ENCODE measurements around the gene PSG5.
"Not testable (repeated sequence)": the region's sequence is repeated elsewhere in the genome, so short reads cannot be mapped to it uniquely, and the experiment has no call there.

Gene PSG5

GRCh38 chr19:43186311-43186935 is at the start of gene PSG5:
Gene PSG5 (minus strand): TSS chr19:43186536. CDS start chr19:43186405, 131 bp downstream.
- H3K36me3 Mint-ChIP-seq; DNase-seq (ENCODE audit: low spot score in 2 of 2); H3K27ac Mint-ChIP-seq; H3K9me3 Mint-ChIP-seq; H3K4me1 Mint-ChIP-seq; ATAC-seq (ENCODE audit: low read depth); H3K27me3 Mint-ChIP-seq; H3K4me3 Mint-ChIP-seq: not testable (repeated sequence)

GRCh38 chr19:43235686-43236085 is 49.4 kb upstream of the PSG5 start:
- not testable (repeated sequence) for H3K4me1 Mint-ChIP-seq; H3K36me3 Mint-ChIP-seq; H3K4me3 Mint-ChIP-seq; H3K27ac Mint-ChIP-seq; ATAC-seq (ENCODE audit: low read depth); H3K27me3 Mint-ChIP-seq; DNase-seq (ENCODE audit: low spot score in 2 of 2)
- H3K9me3 Mint-ChIP-seq = peaks cover 18% of the 10 kb centered on the region

- peaks cover 8% of the 10 kb centered on the region for H3K9me3 Mint-ChIP-seq
Measured at GRCh38 chr19:43229315-43229714, 43.0 kb upstream of the PSG5 start.

GRCh38 chr19:43228730-43229129 is 42.4 kb upstream of the PSG5 start:
- not testable (repeated sequence) for H3K9me3 Mint-ChIP-seq; ATAC-seq (ENCODE audit: low read depth); H3K4me3 Mint-ChIP-seq; H3K27me3 Mint-ChIP-seq; H3K36me3 Mint-ChIP-seq; DNase-seq (ENCODE audit: low spot score in 2 of 2); H3K27ac Mint-ChIP-seq; H3K4me1 Mint-ChIP-seq

More at GRCh38 chr19:43229315-43229714, 43.0 kb upstream of the PSG5 start:
- no peak for ATAC-seq (ENCODE audit: low read depth)
- DNase-seq (ENCODE audit: low spot score in 2 of 2) = no peak
- H3K4me3 Mint-ChIP-seq = no peak overlapping the region
- H3K4me1 Mint-ChIP-seq = no peaks in the 10 kb centered on the region
- H3K36me3 Mint-ChIP-seq = no peaks in the 10 kb centered on the region
- H3K27ac Mint-ChIP-seq = no peak overlapping the region
- H3K27me3 Mint-ChIP-seq = no peaks in the 10 kb centered on the region

GRCh38 chr19:43226986-43227385 is 40.6 kb upstream of the PSG5 start:
- DNase-seq (ENCODE audit: low spot score in 2 of 2); H3K4me3 Mint-ChIP-seq; H3K4me1 Mint-ChIP-seq; H3K9me3 Mint-ChIP-seq; ATAC-seq (ENCODE audit: low read depth); H3K27me3 Mint-ChIP-seq; H3K36me3 Mint-ChIP-seq; H3K27ac Mint-ChIP-seq: not testable (repeated sequence)

- no peaks in the 10 kb centered on the region for H3K4me1 Mint-ChIP-seq
- H3K27ac Mint-ChIP-seq = no peak overlapping the region
- DNase-seq (ENCODE audit: low spot score in 2 of 2) (no peak), ATAC-seq (ENCODE audit: low read depth) (no peak)
- no peak overlapping the region for H3K4me3 Mint-ChIP-seq
- no peaks in the 10 kb centered on the region for H3K27me3 Mint-ChIP-seq
- peaks cover 8% of the 10 kb centered on the region for H3K9me3 Mint-ChIP-seq
- H3K36me3 Mint-ChIP-seq = no peaks in the 10 kb centered on the region
Measured at GRCh38 chr19:43224855-43225253, 38.5 kb upstream of the PSG5 start.

- not testable (repeated sequence) for DNase-seq (ENCODE audit: low spot score in 2 of 2); H3K4me1 Mint-ChIP-seq; H3K27ac Mint-ChIP-seq; H3K4me3 Mint-ChIP-seq; H3K9me3 Mint-ChIP-seq; H3K27me3 Mint-ChIP-seq; ATAC-seq (ENCODE audit: low read depth); H3K36me3 Mint-ChIP-seq
Measured at GRCh38 chr19:43224201-43224854, 38.0 kb upstream of the PSG5 start.

- H3K9me3 Mint-ChIP-seq; H3K27me3 Mint-ChIP-seq; ATAC-seq (ENCODE audit: low read depth); H3K4me1 Mint-ChIP-seq; DNase-seq (ENCODE audit: low spot score in 2 of 2); H3K36me3 Mint-ChIP-seq; H3K27ac Mint-ChIP-seq; H3K4me3 Mint-ChIP-seq: not testable (repeated sequence)
Measured at GRCh38 chr19:43221891-43222290, 35.6 kb upstream of the PSG5 start.

GRCh38 chr19:43219136-43219535 is 32.8 kb upstream of the PSG5 start:
- not testable (repeated sequence) for H3K36me3 Mint-ChIP-seq; H3K4me3 Mint-ChIP-seq; H3K4me1 Mint-ChIP-seq; ATAC-seq (ENCODE audit: low read depth); DNase-seq (ENCODE audit: low spot score in 2 of 2); H3K27ac Mint-ChIP-seq; H3K27me3 Mint-ChIP-seq
- H3K9me3 Mint-ChIP-seq = peaks cover 12% of the 10 kb centered on the region

- not testable (repeated sequence) for H3K4me3 Mint-ChIP-seq; H3K9me3 Mint-ChIP-seq; H3K27ac Mint-ChIP-seq; H3K27me3 Mint-ChIP-seq; DNase-seq (ENCODE audit: low spot score in 2 of 2); ATAC-seq (ENCODE audit: low read depth); H3K36me3 Mint-ChIP-seq; H3K4me1 Mint-ChIP-seq
Measured at GRCh38 chr19:43215881-43216280, 29.5 kb upstream of the PSG5 start.

- Mint-ChIP-seq H3K9me3 (peaks cover 5% of the 10 kb centered on the region), H3K4me1 (no peaks in the 10 kb centered on the region), H3K27me3 (peaks cover 7% of the 10 kb centered on the region), H3K4me3 (no peak overlapping the region), H3K27ac (no peak overlapping the region), H3K36me3 (no peaks in the 10 kb centered on the region)
- ATAC-seq (ENCODE audit: low read depth) = no peak
- no peak for DNase-seq (ENCODE audit: low spot score in 2 of 2)
Measured at GRCh38 chr19:43207991-43208390, 21.7 kb upstream of the PSG5 start.

- H3K4me3 Mint-ChIP-seq; H3K27me3 Mint-ChIP-seq; ATAC-seq (ENCODE audit: low read depth); H3K9me3 Mint-ChIP-seq; DNase-seq (ENCODE audit: low spot score in 2 of 2); H3K4me1 Mint-ChIP-seq; H3K36me3 Mint-ChIP-seq; H3K27ac Mint-ChIP-seq: not testable (repeated sequence)
Measured at GRCh38 chr19:43207174-43207573, 20.8 kb upstream of the PSG5 start.

GRCh38 chr19:43205471-43206105 is 19.3 kb upstream of the PSG5 start, which contains the start of gene PSG4:
Gene PSG4 (minus strand): TSS chr19:43205638. CDS start chr19:43205536, 102 bp downstream.
- H3K4me3 Mint-ChIP-seq; H3K27ac Mint-ChIP-seq; ATAC-seq (ENCODE audit: low read depth); H3K4me1 Mint-ChIP-seq; DNase-seq (ENCODE audit: low spot score in 2 of 2); H3K9me3 Mint-ChIP-seq; H3K27me3 Mint-ChIP-seq; H3K36me3 Mint-ChIP-seq: not testable (repeated sequence)

GRCh38 chr19:43203611-43204010 is 17.3 kb upstream of the PSG5 start:
- not testable (repeated sequence) for H3K9me3 Mint-ChIP-seq; H3K4me3 Mint-ChIP-seq; ATAC-seq (ENCODE audit: low read depth); H3K36me3 Mint-ChIP-seq; H3K4me1 Mint-ChIP-seq; H3K27ac Mint-ChIP-seq; DNase-seq (ENCODE audit: low spot score in 2 of 2); H3K27me3 Mint-ChIP-seq

Data from memory B cell (primary cell).